Loucy (cell line): ENCODE measurements around the gene OGG1.

Source experiments
- H2AFZ ChIP-seq: fragments of 200-600 bp; sonication (generic); 2 replicates; pipeline ENCODE4 v1.6.0; 2016; ENCODE audit warnings: antibody characterized with exemption, mild to moderate bottlenecking, low read length, moderate library complexity
- H3F3A ChIP-seq: fragments of 200-600 bp; 2 replicates; pipeline ENCODE4 v1.6.0; 2016; ENCODE audit warnings: antibody characterized with exemption, low read depth, mild to moderate bottlenecking
- H3K27me3 ChIP-seq: fragments of 200-600 bp; sonication (generic); 2 replicates; pipeline ENCODE4 v1.6.1; 2014; ENCODE audit warnings: low read length, mild to moderate bottlenecking; ENCODE audit not compliant: insufficient read depth, poor library complexity, severe bottlenecking
- H3K36me3 ChIP-seq: fragments of 200-600 bp; sonication (generic); 2 replicates; pipeline ENCODE4 v1.6.1; 2016; ENCODE audit warnings: low read length; ENCODE audit not compliant: insufficient read depth
- H3K4me1 ChIP-seq: fragments of 200-600 bp; sonication (generic); 2 replicates; pipeline ENCODE4 v1.5.1; 2014; ENCODE audit warnings: low read length, mild to moderate bottlenecking; ENCODE audit not compliant: insufficient read depth, poor library complexity, severe bottlenecking
- H3K4me2 ChIP-seq: fragments of 200-600 bp; sonication (generic); 2 replicates; pipeline ENCODE4 v1.6.0; 2014; ENCODE audit warnings: antibody characterized with exemption, low read length, low read depth, mild to moderate bottlenecking; ENCODE audit not compliant: poor library complexity, severe bottlenecking
- H3K4me3 ChIP-seq: fragments of 200-600 bp; sonication (generic); 2 replicates; pipeline ENCODE4 v1.5.1; 2014; ENCODE audit warnings: low read length, mild to moderate bottlenecking, mixed read lengths; ENCODE audit not compliant: poor library complexity, severe bottlenecking
- H3K79me2 ChIP-seq: fragments of 200-600 bp; sonication (generic); 2 replicates; pipeline ENCODE4 v1.6.1; 2014; ENCODE audit warnings: low read length; ENCODE audit not compliant: insufficient read depth
- H3K9ac ChIP-seq: fragments of 200-600 bp; sonication (generic); 2 replicates; pipeline ENCODE4 v1.6.0; 2014; ENCODE audit warnings: mild to moderate bottlenecking, low read depth, low read length, moderate library complexity; ENCODE audit not compliant: poor library complexity, severe bottlenecking
- H3K9me2 ChIP-seq: fragments of 200-600 bp; sonication (generic); replicated peaks from 2 replicates; pipeline ENCODE4 v1.6.1; 2016; ENCODE audit warnings: low read depth, low read length, mixed read lengths
- H3K9me3 ChIP-seq: fragments of 200-600 bp; sonication (generic); 2 replicates; pipeline ENCODE4 v1.6.1; 2014; ENCODE audit warnings: mild to moderate bottlenecking, antibody characterized with exemption, low read length, low read depth; ENCODE audit not compliant: insufficient read depth
- H4K20me1 ChIP-seq: fragments of 200-600 bp; sonication (generic); 2 replicates; pipeline ENCODE4 v1.6.0; 2014; ENCODE audit warnings: antibody characterized with exemption, low read length, mild to moderate bottlenecking; ENCODE audit not compliant: insufficient read depth, poor library complexity, severe bottlenecking
- CTCF ChIP-seq: fragments of 200-600 bp; sonication (generic); conservative IDR thresholded peaks from 2 replicates; pipeline ENCODE4 v1.5.1; 2014; ENCODE audit warnings: mild to moderate bottlenecking, antibody characterized with exemption, low read length
- EZH2phosphoT487 ChIP-seq: fragments of 200-600 bp; IDR thresholded peaks from 2 replicates; pipeline ENCODE4 v1.6.1; 2018; ENCODE audit warnings: antibody characterized with exemption, mild to moderate bottlenecking, moderate library complexity, borderline replicate concordance

The OGG1 gene

GRCh38 chr3:9778143-9779074 lies 28.7 kb downstream of the OGG1 start:
- Histone ChIP-seq H3K4me1 (peaks cover 60% of the 10 kb centered on the region), H3K4me2 (peak overlapping the region; percentile 92), H2AFZ (no peak overlapping the region), H3K27me3 (no peaks in the 10 kb centered on the region), H3K4me3 (peak overlapping the region; percentile 61), H3K79me2 (peaks cover 4% of the 10 kb centered on the region; the same call in 1 of the 2 replicates), H4K20me1 (no peaks in the 10 kb centered on the region), H3K9me3 (no peaks in the 10 kb centered on the region), H3K9me2 (no peaks in the 10 kb centered on the region), H3K9ac (peak overlapping the region; percentile 75), H3F3A (peaks cover 13% of the 10 kb centered on the region), H3K36me3 (no peaks in the 10 kb centered on the region)
- no peak for TF ChIP-seq CTCF
- no peak for TF ChIP-seq EZH2phosphoT487

- no peaks in the 10 kb centered on the region for H3K9me2 ChIP-seq
- H3K9me3 ChIP-seq: no peaks in the 10 kb centered on the region
- peak overlapping the region; percentile 75 for H3K9ac ChIP-seq
- peaks cover 13% of the 10 kb centered on the region for H3F3A ChIP-seq
- peaks cover 3% of the 10 kb centered on the region; the same call in 1 of the 2 replicates for H3K36me3 ChIP-seq
- H3K4me1 ChIP-seq: peaks cover 60% of the 10 kb centered on the region
- no peaks in the 10 kb centered on the region for H3K27me3 ChIP-seq
- H3K79me2 ChIP-seq: peaks cover 4% of the 10 kb centered on the region; the same call in 1 of the 2 replicates
- TF ChIP-seq EZH2phosphoT487 (no peak), CTCF (no peak)
- peak overlapping the region; percentile 92 for H3K4me2 ChIP-seq
- H2AFZ ChIP-seq: no peak overlapping the region
- no peaks in the 10 kb centered on the region for H4K20me1 ChIP-seq
- peak overlapping the region; percentile 61 for H3K4me3 ChIP-seq
Measured at GRCh38 chr3:9779075-9779593, 29.4 kb downstream of the OGG1 start.

- Histone ChIP-seq H4K20me1 (no peaks in the 10 kb centered on the region), H3K9me3 (no peaks in the 10 kb centered on the region), H2AFZ (0 out of 2 replicates have a peak overlapping the region, but pooled peaks have one; percentile 12), H3K9me2 (no peaks in the 10 kb centered on the region), H3K9ac (peak overlapping the region; percentile 75), H3F3A (peaks cover 13% of the 10 kb centered on the region), H3K79me2 (peaks cover 4% of the 10 kb centered on the region; the same call in 1 of the 2 replicates), H3K27me3 (no peaks in the 10 kb centered on the region), H3K4me1 (peaks cover 60% of the 10 kb centered on the region), H3K4me2 (peak overlapping the region; percentile 92), H3K4me3 (peak overlapping the region; percentile 61), H3K36me3 (peaks cover 3% of the 10 kb centered on the region; the same call in 1 of the 2 replicates)
- TF ChIP-seq EZH2phosphoT487: no peak
- TF ChIP-seq CTCF: no peak
Measured at GRCh38 chr3:9779721-9780457, 30.1 kb downstream of the OGG1 start.
